Neural cell (in vitro differentiated cells): ENCODE data around the gene MTR. TPM values are rescaled to one million over a fixed set of nuclear protein-coding genes. Genes with fewer than 3 reads are reported as not detected.

Experiments
- H2AFZ ChIP-seq: fragments of 200-600, 300-800 bp; sonication (generic), shearing (Covaris generic); 2 replicates; pipeline ENCODE4 v1.6.0; 2014; ENCODE audit warnings: low read depth, mild to moderate bottlenecking, antibody characterized with exemption, low read length, moderate library complexity
- H3F3A ChIP-seq: fragments of 200-600 bp; shearing (Covaris generic); 2 replicates; pipeline ENCODE4 v1.6.1; 2016; ENCODE audit warnings: mild to moderate bottlenecking, moderate library complexity, mixed read lengths, antibody characterized with exemption, low read length; ENCODE audit not compliant: insufficient read depth, poor library complexity, severe bottlenecking
- H3K27ac ChIP-seq: fragments of 200-600, 300-800 bp; sonication (generic), shearing (Covaris generic); 2 replicates; pipeline ENCODE4 v1.5.1; 2014; ENCODE audit warnings: mild to moderate bottlenecking, low read length, moderate library complexity
- H3K27me3 ChIP-seq: fragments of 300-800, 200-600 bp; sonication (generic), shearing (Covaris generic); 2 replicates; pipeline ENCODE4 v1.6.0; 2014; ENCODE audit warnings: mild to moderate bottlenecking, low read depth, low read length, moderate library complexity; ENCODE audit not compliant: insufficient read depth
- H3K36me3 ChIP-seq: fragments of 300-800, 200-600 bp; sonication (generic), shearing (Covaris generic); 2 replicates; pipeline ENCODE4 v1.5.1; 2014; ENCODE audit warnings: mild to moderate bottlenecking, antibody characterized with exemption, low read length, moderate library complexity; ENCODE audit not compliant: insufficient read depth
- H3K4me2 ChIP-seq: fragments of 300-800, 200-600 bp; sonication (generic), shearing (Covaris generic); 2 replicates; pipeline ENCODE4 v1.6.0; 2014; ENCODE audit warnings: mild to moderate bottlenecking, low read length
- H3K4me3 ChIP-seq: fragments of 300-800, 200-600 bp; sonication (generic), shearing (Covaris generic); 2 replicates; pipeline ENCODE4 v1.5.1; 2014; ENCODE audit warnings: mild to moderate bottlenecking, low read length, moderate library complexity
- H3K79me2 ChIP-seq: fragments of 200-600 bp; shearing (Covaris generic); replicated peaks from 2 replicates; pipeline ENCODE4 v1.6.0; 2014; ENCODE audit warnings: mild to moderate bottlenecking, low read length, moderate library complexity; ENCODE audit not compliant: insufficient read depth
- H3K9ac ChIP-seq: fragments of 300-800, 200-600 bp; sonication (generic), shearing (Covaris generic); 2 replicates; pipeline ENCODE4 v1.6.1; 2016; ENCODE audit warnings: mild to moderate bottlenecking, low read length, mixed read lengths
- H3K9me2 ChIP-seq: fragments of 200-600 bp; shearing (Covaris generic); 2 replicates; pipeline ENCODE4 v1.6.1; 2016; ENCODE audit warnings: mild to moderate bottlenecking, low read length, mixed read lengths; ENCODE audit not compliant: insufficient read depth
- H3K9me3 ChIP-seq: fragments of 200-600, 300-800 bp; sonication (generic), shearing (Covaris generic); 2 replicates; pipeline ENCODE4 v1.6.1; 2016; ENCODE audit warnings: mild to moderate bottlenecking, mixed run types, low read length, moderate library complexity, mixed read lengths
- H4K20me1 ChIP-seq: fragments of 200-600 bp; shearing (Covaris generic); 2 replicates; pipeline ENCODE4 v1.6.1; 2016; ENCODE audit warnings: mild to moderate bottlenecking, mixed run types; ENCODE audit not compliant: insufficient read depth
- EP300 ChIP-seq: fragments of 450-650 bp; conservative IDR thresholded peaks from 2 replicates; pipeline ENCODE4 v1.6.1; 2014; ENCODE audit warnings: antibody characterized with exemption, mild to moderate bottlenecking, moderate library complexity; ENCODE audit not compliant: poor library complexity, severe bottlenecking
- EZH2 ChIP-seq: fragments of 200-600, 300-800 bp; shearing (Covaris generic), sonication (generic); IDR thresholded peaks from 2 replicates; pipeline ENCODE4 v1.6.1; 2014; ENCODE audit warnings: antibody characterized with exemption, low read length, borderline replicate concordance, mild to moderate bottlenecking; ENCODE audit not compliant: insufficient read depth, poor library complexity, severe bottlenecking
- MXI1 ChIP-seq: fragments of 450-650 bp; conservative IDR thresholded peaks from 2 replicates; pipeline ENCODE4 v1.6.1; 2014; ENCODE audit warnings: antibody characterized with exemption, mild to moderate bottlenecking; ENCODE audit not compliant: poor library complexity, severe bottlenecking
- POLR2AphosphoS5 ChIP-seq: IDR thresholded peaks from 2 replicates; pipeline ENCODE4 v1.6.1; 2012
- RAD21 ChIP-seq: fragments of 450-650 bp; conservative IDR thresholded peaks from 2 replicates; pipeline ENCODE4 v1.6.1; 2014; ENCODE audit warnings: antibody characterized with exemption, mild to moderate bottlenecking, moderate library complexity
- REST ChIP-seq: IDR thresholded peaks from 2 replicates; pipeline ENCODE4 v1.6.1; 2012; ENCODE audit warnings: borderline replicate concordance
- SMC3 ChIP-seq: fragments of 450-650 bp; conservative IDR thresholded peaks from 2 replicates; pipeline ENCODE4 v1.6.1; 2014; ENCODE audit warnings: antibody characterized with exemption, mild to moderate bottlenecking, moderate library complexity; ENCODE audit not compliant: poor library complexity
- TAF1 ChIP-seq: IDR thresholded peaks from 2 replicates; pipeline ENCODE4 v1.6.1; 2012; ENCODE audit warnings: low read depth
- polyA plus RNA-seq: library from polyadenylated mRNA; depleted of rRNA; stranded (reverse); fragments of >200 nt; gene quantifications from 2 replicates; pipeline ENCODE4 v1.2.3, GENCODE V29; 2014
- TF ChIP-seq, protein P1 (sequence below): fragments of 450-650 bp; IDR thresholded peaks from 2 replicates; pipeline ENCODE4 v1.5.1; 2014; ENCODE audit warnings: antibody characterized with exemption, mild to moderate bottlenecking, moderate library complexity; ENCODE audit not compliant: poor library complexity, severe bottlenecking

MTR gene
- polyA plus RNA-seq, 1 donor from 2014 or later = 14.1 TPM

DNA sequence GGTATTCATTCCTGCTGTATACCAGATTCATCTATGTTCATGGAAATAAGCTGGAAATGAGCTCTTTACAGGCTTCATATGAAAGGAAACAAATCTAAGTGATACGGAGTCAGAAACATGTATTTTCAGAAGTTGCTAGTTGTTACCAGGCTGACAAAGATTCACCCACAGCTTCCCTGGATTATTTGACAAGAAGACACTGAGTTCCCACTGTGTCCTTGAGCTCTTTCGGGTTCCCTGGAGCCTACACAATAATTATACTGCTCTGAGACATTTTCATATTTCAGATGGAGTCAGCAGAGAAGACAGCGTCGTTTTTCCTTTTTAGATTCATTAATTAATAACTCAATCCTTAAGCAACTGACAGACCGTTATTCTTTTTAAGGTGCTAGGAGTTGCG is 29.3 kb upstream of the MTR start:
- no peak overlapping the region for H3K4me2 ChIP-seq
- no peaks in the 10 kb centered on the region for H3K36me3 ChIP-seq
- no peaks in the 10 kb centered on the region for H3K9me2 ChIP-seq
- no peak overlapping the region for H3K9ac ChIP-seq
- H3K9me3 ChIP-seq = no peaks in the 10 kb centered on the region
- H3K27me3 ChIP-seq = no peaks in the 10 kb centered on the region
- TF ChIP-seq SMC3 (no peak), REST (no peak), EP300 (no peak), EZH2 (no peak), RAD21 (no peak), TAF1 (no peak), POLR2AphosphoS5 (no peak), MXI1 (no peak)
- TF ChIP-seq, protein P1, sequence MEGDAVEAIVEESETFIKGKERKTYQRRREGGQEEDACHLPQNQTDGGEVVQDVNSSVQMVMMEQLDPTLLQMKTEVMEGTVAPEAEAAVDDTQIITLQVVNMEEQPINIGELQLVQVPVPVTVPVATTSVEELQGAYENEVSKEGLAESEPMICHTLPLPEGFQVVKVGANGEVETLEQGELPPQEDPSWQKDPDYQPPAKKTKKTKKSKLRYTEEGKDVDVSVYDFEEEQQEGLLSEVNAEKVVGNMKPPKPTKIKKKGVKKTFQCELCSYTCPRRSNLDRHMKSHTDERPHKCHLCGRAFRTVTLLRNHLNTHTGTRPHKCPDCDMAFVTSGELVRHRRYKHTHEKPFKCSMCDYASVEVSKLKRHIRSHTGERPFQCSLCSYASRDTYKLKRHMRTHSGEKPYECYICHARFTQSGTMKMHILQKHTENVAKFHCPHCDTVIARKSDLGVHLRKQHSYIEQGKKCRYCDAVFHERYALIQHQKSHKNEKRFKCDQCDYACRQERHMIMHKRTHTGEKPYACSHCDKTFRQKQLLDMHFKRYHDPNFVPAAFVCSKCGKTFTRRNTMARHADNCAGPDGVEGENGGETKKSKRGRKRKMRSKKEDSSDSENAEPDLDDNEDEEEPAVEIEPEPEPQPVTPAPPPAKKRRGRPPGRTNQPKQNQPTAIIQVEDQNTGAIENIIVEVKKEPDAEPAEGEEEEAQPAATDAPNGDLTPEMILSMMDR = no peak
- H4K20me1 ChIP-seq = no peaks in the 10 kb centered on the region
- no peak overlapping the region for H2AFZ ChIP-seq
- H3F3A ChIP-seq = no peaks in the 10 kb centered on the region
- no peak overlapping the region for H3K27ac ChIP-seq
- no peaks in the 10 kb centered on the region for H3K79me2 ChIP-seq
- no peak overlapping the region for H3K4me3 ChIP-seq

DNA sequence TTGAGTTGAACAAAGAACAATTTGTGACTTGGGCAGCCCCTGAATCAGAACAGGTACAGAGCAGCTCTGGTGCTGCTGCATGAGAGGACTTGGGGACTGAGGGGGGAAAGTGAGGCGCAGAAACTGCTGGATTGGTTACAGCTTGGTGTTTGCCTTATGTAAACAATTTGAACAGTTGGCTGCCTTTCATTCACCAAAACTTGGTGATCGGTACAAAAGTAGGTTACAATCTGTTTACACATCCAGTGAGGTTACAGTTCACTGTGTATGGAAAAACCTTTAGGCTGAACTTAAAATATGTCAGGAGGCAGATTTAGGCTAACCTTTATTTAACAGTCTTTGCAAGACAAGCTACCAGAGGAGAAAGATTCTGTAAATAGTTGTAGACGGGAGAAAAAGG is 28.6 kb upstream of the MTR start:
- TF ChIP-seq POLR2AphosphoS5 = no peak
- TF ChIP-seq EP300 = no peak
- TF ChIP-seq EZH2 = no peak
- no peak for TF ChIP-seq RAD21
- no peak for TF ChIP-seq SMC3
- TF ChIP-seq REST = no peak
- TF ChIP-seq MXI1 = no peak
- TF ChIP-seq, protein P1 = no peak
- no peak for TF ChIP-seq TAF1
- Histone ChIP-seq H3K27ac (no peak overlapping the region), H3K9me3 (no peaks in the 10 kb centered on the region), H3K4me2 (no peak overlapping the region), H3K4me3 (no peak overlapping the region), H3K9me2 (no peaks in the 10 kb centered on the region), H3K36me3 (no peaks in the 10 kb centered on the region), H3K79me2 (no peaks in the 10 kb centered on the region), H3K9ac (no peak overlapping the region), H3K27me3 (no peaks in the 10 kb centered on the region), H4K20me1 (no peaks in the 10 kb centered on the region), H3F3A (no peaks in the 10 kb centered on the region), H2AFZ (no peak overlapping the region)
